Upper lobe of left lung (tissue), 6 donors: ENCODE results near the gene PPP2R3B. TPM values are rescaled to one million over a fixed set of nuclear protein-coding genes. Genes with fewer than 3 reads are reported as not detected.

ENCODE experiments used
- ATAC-seq, 2 donors: fragments of 200-7000 bp; cut with Tn5 transposase; one replicate each; pipeline ENCODE4 v1.9.1; 2022; ENCODE audit warnings: mild to moderate bottlenecking in 2 of 2, moderate library complexity in 2 of 2; ENCODE audit not compliant: low FRiP score in 2 of 2
- DNase-seq, 2 donors: peaks; one replicate each; pipeline ENCODE4 v3.0.0-alpha.2; 2019 to 2020
- H3K27ac ChIP-seq, 4 donors: fragments of 200-600 bp; sonication (generic); one replicate each; pipeline ENCODE4 v1.5.1; 2016 to 2019
- H3K27me3 ChIP-seq, 4 donors: fragments of 200-600 bp; sonication (generic); one replicate each; pipeline ENCODE4 v1.5.1; 2017 to 2019
- H3K36me3 ChIP-seq, 4 donors: fragments of 200-600 bp; sonication (generic); one replicate each; pipeline ENCODE4 v1.5.1; 2016 to 2019
- H3K4me1 ChIP-seq, 4 donors: fragments of 200-600 bp; sonication (generic); one replicate each; pipeline ENCODE4 v1.5.1; 2018 to 2019
- H3K4me3 ChIP-seq, 4 donors: fragments of 200-600 bp; sonication (generic); one replicate each; pipeline ENCODE4 v1.5.1; 2017 to 2019; ENCODE audit warnings: mild to moderate bottlenecking in 2 of 4, moderate library complexity in 1 of 4
- H3K9me3 ChIP-seq, 4 donors: fragments of 200-600 bp; sonication (generic); one replicate each; pipeline ENCODE4 v1.5.1; 2018 to 2019
- CTCF ChIP-seq, 6 experiments: fragments of 450-650 bp in 4 of 6; fragments of 200-600 bp in 2 of 6; sonication (generic) in 2 of 6; IDR thresholded peaks; one replicate each; pipeline ENCODE4 v1.5.1; 2016 to 2019; ENCODE audit warnings: antibody characterized with exemption in 6 of 6
- EP300 ChIP-seq, 4 donors: sonication (generic); formaldehyde crosslinking; IDR thresholded peaks; one replicate each; pipeline ENCODE4 v1.5.1; 2017; ENCODE audit warnings: antibody characterized with exemption in 4 of 4, control low read depth in 2 of 4
- POLR2A ChIP-seq, 4 donors: fragments of 450-650 bp; IDR thresholded peaks; one replicate each; pipeline ENCODE4 v1.5.1; 2016 to 2017; ENCODE audit warnings: antibody characterized with exemption in 4 of 4, mild to moderate bottlenecking in 2 of 4
- POLR2AphosphoS5 ChIP-seq, 2 donors: sonication (generic); formaldehyde crosslinking; IDR thresholded peaks; one replicate each; pipeline ENCODE4 v1.5.1; 2017; ENCODE audit warnings: antibody characterized with exemption in 2 of 2
- WGBS, 2 donors: methylation state at CpG; one replicate each; pipeline ENCODE4 v1.1.5; 2017 to 2018; 5-methylcytosine and 5-hydroxymethylcytosine counted together
- total RNA-seq, 6 donors: library from RNA; depleted of rRNA in 4 of 6; stranded (reverse); fragments of >200 nt in 4 of 6; gene quantifications; one replicate each; pipeline versions ENCODE4 v1.1.0 to v1.2.1, GENCODE V29; 2016 to 2021
- donor health status: DM: no; HTN: no; CAD: no; lungs with moderate emphysema.
- donor health status: DM: no; HTN: yes; CAD: no; lungs with severe emphysema.

The PPP2R3B gene
- total RNA-seq, 6 donors from 2014 or later = 8.7 to 72.3 (median 15.1) TPM

GRCh38 chrX:349196-349595 is 37.5 kb downstream of the PPP2R3B start:
- no peak overlapping the region for H3K27ac ChIP-seq
- DNase-seq = peak in 1 of 2 donors; percentile 36

GRCh38 chrX:348461-349117 is 38.1 kb downstream of the PPP2R3B start:
- Histone ChIP-seq H3K27me3 (no peaks in the 10 kb centered on the region), H3K27ac (no peak overlapping the region), H3K4me1 (no peaks in the 10 kb centered on the region), H3K4me3 (no peak overlapping the region), H3K9me3 (no peaks in the 10 kb centered on the region), H3K36me3 (peaks cover 0 to 15% (median 3%) of the 10 kb centered on the region in 4 donors)
- no peak for TF ChIP-seq CTCF (IDR thresholded peaks at IDR 0.05)
- TF ChIP-seq EP300 (IDR thresholded peaks at IDR 0.05) = no peak
- TF ChIP-seq POLR2AphosphoS5 (IDR thresholded peaks at IDR 0.05) = no peak
- no peak for TF ChIP-seq POLR2A (IDR thresholded peaks at IDR 0.05)
- WGBS, 2 donors = 54 to 66% methylated on average over 11 of the region's 11 CpGs
- peak in 1 of 2 donors; percentile 8 for DNase-seq
- no peak for ATAC-seq

More at GRCh38 chrX:349196-349595, 37.5 kb downstream of the PPP2R3B start:
- no peaks in the 10 kb centered on the region for H3K27me3 ChIP-seq
- no peaks in the 10 kb centered on the region for H3K4me1 ChIP-seq
- no peak overlapping the region for H3K4me3 ChIP-seq
- no peak for ATAC-seq
- no peak for TF ChIP-seq POLR2A (IDR thresholded peaks at IDR 0.05)
- no peak for TF ChIP-seq POLR2AphosphoS5 (IDR thresholded peaks at IDR 0.05)
- TF ChIP-seq EP300 (IDR thresholded peaks at IDR 0.05) = no peak
- no peak for TF ChIP-seq CTCF (IDR thresholded peaks at IDR 0.05)
- H3K36me3 ChIP-seq = peaks cover 0 to 15% (median 3%) of the 10 kb centered on the region in 4 donors
- 87 to 91% methylated on average over 18 of the region's 18 CpGs for WGBS, 2 donors
- no peaks in the 10 kb centered on the region for H3K9me3 ChIP-seq

DNA sequence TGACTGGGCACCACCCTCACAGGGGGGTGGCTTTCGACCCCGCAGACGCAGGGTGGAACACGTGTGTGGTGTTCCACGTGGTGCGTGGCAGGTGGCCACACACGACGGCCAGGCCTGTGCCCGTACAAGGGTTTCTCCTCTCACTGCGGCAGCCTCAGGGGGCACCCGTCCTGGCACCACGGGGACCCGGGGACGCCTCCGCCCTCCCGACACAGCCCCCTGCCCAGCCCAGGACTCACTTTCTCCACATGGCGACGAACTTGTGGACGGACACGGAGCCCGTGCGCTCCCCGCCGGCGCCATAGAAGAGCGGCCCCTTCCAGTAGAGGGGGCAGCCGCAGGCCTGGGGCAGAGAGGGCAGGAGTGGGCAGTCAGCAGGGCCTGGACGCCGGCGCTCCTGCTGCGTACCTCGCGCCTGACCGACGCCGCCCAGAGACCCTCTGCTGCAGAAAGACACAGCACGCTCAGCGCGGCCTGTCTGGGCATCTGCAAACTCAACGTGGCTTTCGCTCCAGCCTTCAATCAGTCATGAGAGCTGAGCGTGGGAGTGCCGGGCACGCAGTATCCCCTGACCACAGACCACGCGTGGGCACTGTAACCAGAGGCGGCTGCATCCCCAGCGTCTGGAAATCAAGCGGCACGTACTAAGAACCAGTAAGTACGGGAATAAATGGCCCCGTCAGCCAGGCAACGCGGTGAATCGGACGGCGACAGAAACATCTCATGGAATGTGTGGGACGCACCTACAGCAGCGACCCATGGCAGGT is 39.2 kb downstream of the PPP2R3B start:
- H3K27me3 ChIP-seq = no peaks in the 10 kb centered on the region
- H3K9me3 ChIP-seq = no peaks in the 10 kb centered on the region
- ATAC-seq = peak in 1 of 2 donors; percentile 15
- no peak overlapping the region for H3K4me3 ChIP-seq
- peaks cover 0 to 15% (median 3%) of the 10 kb centered on the region in 4 donors for H3K36me3 ChIP-seq
- TF ChIP-seq POLR2AphosphoS5 (IDR thresholded peaks at IDR 0.05) (no peak), CTCF (IDR thresholded peaks at IDR 0.05) (no peak), POLR2A (IDR thresholded peaks at IDR 0.05) (no peak), EP300 (IDR thresholded peaks at IDR 0.05) (no peak)
- DNase-seq = peak in 1 of 2 donors; percentile 74
- H3K27ac ChIP-seq = no peak overlapping the region
- 97% methylated on average over 41 to 59 of the region's 59 CpGs for WGBS, 2 donors
- H3K4me1 ChIP-seq = no peaks in the 10 kb centered on the region

GRCh38 chrX:346034-346813 is 40.5 kb downstream of the PPP2R3B start:
- no peaks in the 10 kb centered on the region for H3K27me3 ChIP-seq
- 96 to 97% methylated on average over 43 to 63 of the region's 75 CpGs for WGBS, 2 donors
- TF ChIP-seq POLR2A (IDR thresholded peaks at IDR 0.05) = no peak
- no peak for TF ChIP-seq POLR2AphosphoS5 (IDR thresholded peaks at IDR 0.05)
- TF ChIP-seq CTCF (IDR thresholded peaks at IDR 0.05) = no peak
- no peak for TF ChIP-seq EP300 (IDR thresholded peaks at IDR 0.05)

More at GRCh38 chrX:346034-346813, 40.5 kb downstream of the PPP2R3B start:
- Histone ChIP-seq H3K36me3 (peaks cover 0 to 15% (median 3%) of the 10 kb centered on the region in 4 donors), H3K9me3 (no peaks in the 10 kb centered on the region), H3K4me3 (no peak overlapping the region), H3K4me1 (no peaks in the 10 kb centered on the region), H3K27ac (no peak overlapping the region)
- ATAC-seq (peak in 1 of 2 donors; percentile 18), DNase-seq (peak in 1 of 2 donors; percentile 77)
